C4-2B (cell line): ENCODE data around the gene RNF213.

ENCODE experiments used
- ZFX ChIP-seq: fragments of 450-650 bp; IDR thresholded peaks from 2 replicates; pipeline ENCODE4 v1.6.1; 2017
- TF ChIP-seq, protein P1 (sequence below): fragments of 450-650 bp; conservative IDR thresholded peaks from 2 replicates; pipeline ENCODE4 v1.5.1; 2017; ENCODE audit warnings: mild to moderate bottlenecking

DNA sequence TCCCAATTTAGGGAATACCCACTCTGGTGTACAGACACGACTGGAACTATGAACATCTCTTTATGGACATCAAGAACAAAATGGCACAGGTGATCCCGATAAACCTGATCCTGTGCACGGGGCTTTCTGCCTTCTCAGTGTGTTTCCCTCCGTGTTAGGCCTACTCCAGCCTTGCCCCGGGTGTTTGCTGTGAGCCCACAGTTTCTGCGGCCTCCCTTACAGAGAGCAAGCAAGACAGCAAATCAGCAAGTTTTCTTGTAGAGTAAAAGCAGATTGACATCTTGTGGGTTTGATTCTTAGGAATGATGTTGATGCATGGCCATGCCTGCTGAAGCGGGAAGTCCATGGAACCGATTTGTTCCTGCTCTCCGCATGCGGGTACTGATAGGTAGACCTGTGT lies 127.9 kb downstream of the RNF213 start:
- TF ChIP-seq, protein P1, sequence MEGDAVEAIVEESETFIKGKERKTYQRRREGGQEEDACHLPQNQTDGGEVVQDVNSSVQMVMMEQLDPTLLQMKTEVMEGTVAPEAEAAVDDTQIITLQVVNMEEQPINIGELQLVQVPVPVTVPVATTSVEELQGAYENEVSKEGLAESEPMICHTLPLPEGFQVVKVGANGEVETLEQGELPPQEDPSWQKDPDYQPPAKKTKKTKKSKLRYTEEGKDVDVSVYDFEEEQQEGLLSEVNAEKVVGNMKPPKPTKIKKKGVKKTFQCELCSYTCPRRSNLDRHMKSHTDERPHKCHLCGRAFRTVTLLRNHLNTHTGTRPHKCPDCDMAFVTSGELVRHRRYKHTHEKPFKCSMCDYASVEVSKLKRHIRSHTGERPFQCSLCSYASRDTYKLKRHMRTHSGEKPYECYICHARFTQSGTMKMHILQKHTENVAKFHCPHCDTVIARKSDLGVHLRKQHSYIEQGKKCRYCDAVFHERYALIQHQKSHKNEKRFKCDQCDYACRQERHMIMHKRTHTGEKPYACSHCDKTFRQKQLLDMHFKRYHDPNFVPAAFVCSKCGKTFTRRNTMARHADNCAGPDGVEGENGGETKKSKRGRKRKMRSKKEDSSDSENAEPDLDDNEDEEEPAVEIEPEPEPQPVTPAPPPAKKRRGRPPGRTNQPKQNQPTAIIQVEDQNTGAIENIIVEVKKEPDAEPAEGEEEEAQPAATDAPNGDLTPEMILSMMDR = no peak
- TF ChIP-seq ZFX = no peak
